SH-SY5Y (cell line): ENCODE results near the gene PLA2G4B.

Experiments
- GATA2 ChIP-seq: IDR thresholded peaks from 2 replicates; pipeline ENCODE4 v1.6.1; 2011; ENCODE audit warnings: mild to moderate bottlenecking, low read depth, low read length
- GATA3 ChIP-seq: IDR thresholded peaks from 2 replicates; pipeline ENCODE4 v1.6.1; 2011; ENCODE audit warnings: low read depth, mild to moderate bottlenecking, low read length, moderate library complexity

DNA sequence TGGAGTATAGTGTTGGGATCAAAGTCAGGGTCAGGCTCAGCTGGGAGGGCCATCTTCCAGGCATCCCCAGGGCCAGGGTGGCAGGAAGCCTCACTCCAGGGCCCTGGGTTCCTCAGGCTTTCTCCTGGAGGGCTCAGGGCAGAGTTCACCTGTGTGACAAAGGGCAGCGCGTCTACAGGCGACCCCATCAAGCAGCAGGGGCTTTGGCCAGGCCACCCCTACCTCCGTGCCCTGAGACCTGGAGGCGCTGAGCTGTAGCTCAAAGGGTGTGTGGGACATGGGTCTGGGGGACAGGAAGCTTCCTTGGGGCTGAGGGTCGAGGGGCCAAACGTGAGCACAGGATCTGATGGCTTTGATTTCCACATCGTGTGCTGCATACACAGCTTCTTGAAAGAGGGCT, 42.4 kb downstream of the PLA2G4B start:
- TF ChIP-seq GATA2: no peak
- TF ChIP-seq GATA3: no peak
